Mesenchymal stem cell (in vitro differentiated cells and primary cell): ENCODE results near the gene ATIC.

Source experiments
- DNase-seq: peaks from one replicate; pipeline ENCODE4 v3.0.0-alpha.2; 2013
- H2AFZ ChIP-seq: one replicate; pipeline ENCODE4 v1.6.1; 2013; ENCODE audit warnings: low read depth, mild to moderate bottlenecking, control low read depth, inconsistent platforms, low read length, moderate library complexity
- H2AK5ac ChIP-seq: 2 replicates; pipeline ENCODE4 v1.6.1; 2013; ENCODE audit warnings: low read length, moderate library complexity, mild to moderate bottlenecking, inconsistent platforms; ENCODE audit not compliant: severe bottlenecking
- H2BK120ac ChIP-seq: one replicate; pipeline ENCODE4 v1.6.1; 2013; ENCODE audit warnings: low read depth, mild to moderate bottlenecking, inconsistent platforms, low read length, moderate library complexity
- H2BK12ac ChIP-seq, 2 experiments: one replicate each; pipeline ENCODE4 v1.6.1; 2013; ENCODE audit warnings: inconsistent platforms in 2 of 2, low read length in 2 of 2, mild to moderate bottlenecking in 2 of 2, moderate library complexity in 2 of 2, control low read depth in 1 of 2
- H2BK15ac ChIP-seq: one replicate; pipeline ENCODE4 v1.6.1; 2013; ENCODE audit warnings: mild to moderate bottlenecking, low read depth, inconsistent platforms; ENCODE audit not compliant: poor library complexity, severe bottlenecking
- H2BK5ac ChIP-seq: 2 replicates; pipeline ENCODE4 v1.6.1; 2013; ENCODE audit warnings: low read depth, mild to moderate bottlenecking, low read length, control low read depth, inconsistent platforms; ENCODE audit not compliant: poor library complexity, severe bottlenecking
- H3K14ac ChIP-seq, 2 experiments: one replicate each; pipeline ENCODE4 v1.6.1; 2013; ENCODE audit warnings: inconsistent platforms in 2 of 2, low read length in 2 of 2, control low read depth in 1 of 2, mild to moderate bottlenecking in 1 of 2, moderate library complexity in 1 of 2
- H3K18ac ChIP-seq, 2 experiments: one replicate each; pipeline ENCODE4 v1.6.1; 2013; ENCODE audit warnings: inconsistent platforms in 2 of 2, low read length in 2 of 2, control low read depth in 1 of 2, low read depth in 1 of 2, mild to moderate bottlenecking in 1 of 2
- H3K23ac ChIP-seq, 2 experiments: one replicate each; pipeline ENCODE4 v1.6.1; 2013; ENCODE audit warnings: inconsistent platforms in 2 of 2, low read length in 2 of 2, mild to moderate bottlenecking in 2 of 2, moderate library complexity in 2 of 2, control low read depth in 1 of 2
- H3K27ac ChIP-seq: 2 replicates; pipeline ENCODE4 v1.5.1; 2013; ENCODE audit warnings: mild to moderate bottlenecking, moderate library complexity, low read length, control low read depth, inconsistent platforms; ENCODE audit not compliant: poor library complexity, severe bottlenecking
- H3K27me3 ChIP-seq, 2 experiments: 2 replicates each; pipeline versions ENCODE4 v1.6.1 to v1.7.0; 2013; ENCODE audit warnings: low read length in 2 of 2, mild to moderate bottlenecking in 2 of 2, moderate library complexity in 2 of 2, control low read depth in 1 of 2, inconsistent platforms in 1 of 2; ENCODE audit not compliant: control insufficient read depth in 1 of 2, insufficient read depth in 1 of 2
- H3K36me3 ChIP-seq, 2 experiments: 2 replicates each; pipeline versions ENCODE4 v1.6.1 to v1.7.0; 2013; ENCODE audit warnings: low read length in 2 of 2, control low read depth in 1 of 2, inconsistent platforms in 1 of 2, low read depth in 1 of 2, mild to moderate bottlenecking in 1 of 2; ENCODE audit not compliant: insufficient read depth in 2 of 2, control insufficient read depth in 1 of 2
- H3K4ac ChIP-seq, 2 experiments: one replicate each; pipeline ENCODE4 v1.6.1; 2013; ENCODE audit warnings: inconsistent platforms in 2 of 2, low read length in 2 of 2, mild to moderate bottlenecking in 2 of 2, moderate library complexity in 2 of 2, control low read depth in 1 of 2, low read depth in 1 of 2
- H3K4me1 ChIP-seq: 2 replicates; pipeline ENCODE4 v1.6.1; 2013; ENCODE audit warnings: low read depth, low read length, control low read depth; ENCODE audit not compliant: control insufficient read depth, insufficient read depth
- H3K4me2 ChIP-seq: 2 replicates; pipeline ENCODE4 v1.6.1; 2013; ENCODE audit warnings: low read length, mild to moderate bottlenecking, inconsistent platforms; ENCODE audit not compliant: poor library complexity, severe bottlenecking
- H3K4me3 ChIP-seq, 2 experiments: 2 replicates each; pipeline versions ENCODE4 v1.5.1 to v1.7.0; 2013; ENCODE audit warnings: low read length in 2 of 2, mild to moderate bottlenecking in 2 of 2, control low read depth in 1 of 2, low read depth in 1 of 2; ENCODE audit not compliant: insufficient read depth in 1 of 2
- H3K79me1 ChIP-seq: replicated peaks from 2 replicates; pipeline ENCODE4 v1.6.1; 2013; ENCODE audit warnings: mild to moderate bottlenecking, control low read depth, low read length, inconsistent platforms; ENCODE audit not compliant: poor library complexity, severe bottlenecking
- H3K9ac ChIP-seq: 2 replicates; pipeline ENCODE4 v1.7.0; 2013; ENCODE audit warnings: mild to moderate bottlenecking, low read length, moderate library complexity
- H3K9me3 ChIP-seq: 2 replicates; pipeline ENCODE4 v1.7.0; 2013; ENCODE audit warnings: mild to moderate bottlenecking, low read length; ENCODE audit not compliant: control insufficient read depth
- H4K8ac ChIP-seq: one replicate; pipeline ENCODE4 v1.6.1; 2013; ENCODE audit warnings: inconsistent platforms, mild to moderate bottlenecking, low read length, moderate library complexity
- H4K91ac ChIP-seq: one replicate; pipeline ENCODE4 v1.6.1; 2013; ENCODE audit warnings: mild to moderate bottlenecking, low read length, inconsistent platforms
- WGBS: methylation state at CpG from one replicate; pipeline ENCODE4 v1.1.7; 2013; ENCODE audit warnings: mixed read lengths; 5-methylcytosine and 5-hydroxymethylcytosine counted together

Gene ATIC

GRCh38 chr2:215328066-215328465, 16.2 kb downstream of the ATIC start:
- Histone ChIP-seq H2BK12ac (no peak overlapping the region), H3K9me3 (no peaks in the 10 kb centered on the region), H2BK5ac (no peak overlapping the region), H3K4me2 (no peak overlapping the region), H3K27ac (no peak overlapping the region), H3K4me1 (peaks cover 10% of the 10 kb centered on the region), H3K4ac (peak overlapping the region in 1 of 2 experiments; percentile 35), H2AK5ac (no peak overlapping the region), H3K36me3 (peaks cover 31 to 76% of the 10 kb centered on the region in 2 experiments), H2BK120ac (no peak overlapping the region), H3K79me1 (peaks cover 11% of the 10 kb centered on the region), H3K27me3 (no peaks in the 10 kb centered on the region), H3K9ac (no peak overlapping the region), H3K4me3 (no peak overlapping the region), H3K23ac (no peak overlapping the region), H3K18ac (peak overlapping the region; percentile 25 to 58), H3K14ac (no peak overlapping the region), H2AFZ (no peak overlapping the region), H2BK15ac (no peak overlapping the region), H4K91ac (peak overlapping the region; percentile 80), H4K8ac (peak overlapping the region; percentile 12)
- DNase-seq = no peak
- 86% methylated on average over 4 of the region's 5 CpGs for WGBS

GRCh38 chr2:215332872-215333595, 21.2 kb downstream of the ATIC start:
- H3K36me3 ChIP-seq = peaks cover 7 to 84% of the 10 kb centered on the region in 2 experiments
- H2BK120ac ChIP-seq = no peak overlapping the region
- H3K18ac ChIP-seq = no peak overlapping the region
- H3K4me3 ChIP-seq = no peak overlapping the region
- H2BK15ac ChIP-seq = no peak overlapping the region
- H4K91ac ChIP-seq = no peak overlapping the region
- no peak overlapping the region for H3K4me2 ChIP-seq
- no peak overlapping the region for H3K23ac ChIP-seq
- no peak overlapping the region for H2BK5ac ChIP-seq
- no peak overlapping the region for H3K27ac ChIP-seq
- no peak for DNase-seq
- WGBS = 100% methylated on average over 2 of the region's 5 CpGs
- H2AK5ac ChIP-seq = no peak overlapping the region
- H4K8ac ChIP-seq = no peak overlapping the region
- H2AFZ ChIP-seq = no peak overlapping the region
- no peaks in the 10 kb centered on the region for H3K9me3 ChIP-seq
- no peaks in the 10 kb centered on the region for H3K27me3 ChIP-seq
- no peak overlapping the region for H2BK12ac ChIP-seq
- H3K79me1 ChIP-seq = peaks cover 7% of the 10 kb centered on the region
- peaks cover 9% of the 10 kb centered on the region for H3K4me1 ChIP-seq
- no peak overlapping the region for H3K9ac ChIP-seq
- H3K4ac ChIP-seq = no peak overlapping the region
- no peak overlapping the region for H3K14ac ChIP-seq

DNA sequence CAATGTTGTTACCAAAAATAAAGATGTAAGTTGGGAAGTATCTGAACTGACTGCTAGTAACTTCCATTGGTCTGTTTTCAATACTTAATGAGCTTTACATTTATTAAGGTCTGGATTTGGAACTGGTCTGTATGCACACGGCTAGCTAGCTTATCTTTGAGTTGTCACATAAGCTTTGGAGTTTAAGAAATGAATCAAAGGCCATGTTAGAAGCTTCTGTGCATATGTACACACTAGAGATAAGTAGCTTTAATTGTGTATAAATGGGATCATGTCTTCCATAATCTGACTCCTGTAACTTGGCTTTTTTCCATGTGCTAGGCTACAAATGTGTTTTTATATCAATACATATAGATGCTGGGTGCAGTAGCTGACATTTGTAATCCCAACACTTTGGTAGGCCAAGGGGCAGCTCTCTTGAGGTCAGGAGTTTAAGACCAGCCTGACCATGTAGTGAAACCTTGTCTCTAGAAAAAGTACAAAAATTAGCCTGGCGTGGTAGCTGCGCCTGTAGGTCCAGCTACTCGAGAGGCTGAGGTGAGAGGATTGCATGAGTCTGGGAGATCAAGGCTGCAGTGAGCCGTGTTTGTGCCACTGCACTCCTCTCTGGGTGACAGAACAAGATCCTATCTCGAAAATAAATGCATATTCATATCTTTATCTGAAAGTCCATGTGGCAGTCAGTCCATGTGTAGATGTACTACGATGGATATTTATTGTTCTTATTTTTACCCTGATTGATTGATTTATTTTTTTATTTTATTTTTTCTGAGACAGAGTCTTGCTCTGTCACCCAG, 27.2 kb downstream of the ATIC start:
- no peak overlapping the region for H4K8ac ChIP-seq
- 100% methylated on average over 6 of the region's 7 CpGs for WGBS
- H3K27me3 ChIP-seq = no peaks in the 10 kb centered on the region
- H3K9ac ChIP-seq = no peak overlapping the region
- no peak overlapping the region for H3K27ac ChIP-seq
- H4K91ac ChIP-seq = no peak overlapping the region
- DNase-seq = no peak
- H3K9me3 ChIP-seq = no peaks in the 10 kb centered on the region
- H3K36me3 ChIP-seq = peaks cover 13 to 91% of the 10 kb centered on the region in 2 experiments
- no peak overlapping the region for H3K18ac ChIP-seq
- no peak overlapping the region for H3K23ac ChIP-seq
- no peak overlapping the region for H3K4ac ChIP-seq
- no peak overlapping the region for H2BK5ac ChIP-seq
- peaks cover 16% of the 10 kb centered on the region for H3K79me1 ChIP-seq
- H3K4me3 ChIP-seq = no peak overlapping the region
- no peak overlapping the region for H2BK120ac ChIP-seq
- H3K4me1 ChIP-seq = no peaks in the 10 kb centered on the region
- no peak overlapping the region for H3K4me2 ChIP-seq
- no peak overlapping the region for H3K14ac ChIP-seq
- H2BK15ac ChIP-seq = no peak overlapping the region
- no peak overlapping the region for H2AK5ac ChIP-seq
- no peak overlapping the region for H2AFZ ChIP-seq
- no peak overlapping the region for H2BK12ac ChIP-seq

DNA sequence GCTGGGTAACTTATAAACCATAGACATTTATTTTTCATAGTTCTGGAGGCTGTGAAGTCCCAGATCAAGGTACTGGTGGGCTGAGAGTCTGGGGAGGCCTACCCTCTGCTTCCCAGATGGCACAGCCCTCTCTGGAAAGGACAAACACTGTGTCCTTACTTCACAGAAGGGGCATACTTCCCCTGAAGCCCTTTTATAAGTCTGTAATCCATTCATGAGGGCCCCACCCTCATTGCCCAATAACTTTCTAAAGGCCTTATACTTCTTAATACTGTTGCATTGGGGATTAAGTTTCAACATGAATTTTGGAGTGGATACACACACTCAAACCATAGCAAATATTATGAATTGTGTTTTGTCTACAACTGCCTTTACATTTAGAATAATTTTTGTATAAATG, 36.0 kb downstream of the ATIC start:
- H3K18ac ChIP-seq = no peak overlapping the region
- H3K14ac ChIP-seq = no peak overlapping the region
- no peak overlapping the region for H3K23ac ChIP-seq
- peaks cover 4% of the 10 kb centered on the region for H3K79me1 ChIP-seq
- H3K4me2 ChIP-seq = no peak overlapping the region
- no peak overlapping the region for H3K9ac ChIP-seq
- no peak overlapping the region for H2BK15ac ChIP-seq
- H2BK5ac ChIP-seq = no peak overlapping the region
- H2BK120ac ChIP-seq = no peak overlapping the region
- H2BK12ac ChIP-seq = no peak overlapping the region
- H4K91ac ChIP-seq = no peak overlapping the region
- peaks cover 27 to 83% of the 10 kb centered on the region in 2 experiments for H3K36me3 ChIP-seq
- no peak overlapping the region for H2AK5ac ChIP-seq
- H3K4ac ChIP-seq = no peak overlapping the region
- no peak overlapping the region for H2AFZ ChIP-seq
- H3K9me3 ChIP-seq = no peaks in the 10 kb centered on the region
- H3K4me1 ChIP-seq = peaks cover 1% of the 10 kb centered on the region
- no peaks in the 10 kb centered on the region for H3K27me3 ChIP-seq
- DNase-seq = no peak
- H4K8ac ChIP-seq = no peak overlapping the region
- H3K27ac ChIP-seq = no peak overlapping the region
- no peak overlapping the region for H3K4me3 ChIP-seq
